Activated CD4-positive, CD25-positive, alpha-beta regulatory T cell treated with anti-CD3 and anti-CD28 coated beads, Interleukin-2, amount 50 U/mL, for 16 hours (primary cell): ENCODE measurements around the gene SCFD2.
"Not testable (repeated sequence)": the region's sequence is repeated elsewhere in the genome, so short reads cannot be mapped to it uniquely, and the experiment has no call there.

Source experiments
- DNase-seq: peaks from one replicate; pipeline ENCODE4 v3.0.0-alpha.2; 2020; ENCODE audit warnings: low read depth, low spot score

The SCFD2 gene

DNA sequence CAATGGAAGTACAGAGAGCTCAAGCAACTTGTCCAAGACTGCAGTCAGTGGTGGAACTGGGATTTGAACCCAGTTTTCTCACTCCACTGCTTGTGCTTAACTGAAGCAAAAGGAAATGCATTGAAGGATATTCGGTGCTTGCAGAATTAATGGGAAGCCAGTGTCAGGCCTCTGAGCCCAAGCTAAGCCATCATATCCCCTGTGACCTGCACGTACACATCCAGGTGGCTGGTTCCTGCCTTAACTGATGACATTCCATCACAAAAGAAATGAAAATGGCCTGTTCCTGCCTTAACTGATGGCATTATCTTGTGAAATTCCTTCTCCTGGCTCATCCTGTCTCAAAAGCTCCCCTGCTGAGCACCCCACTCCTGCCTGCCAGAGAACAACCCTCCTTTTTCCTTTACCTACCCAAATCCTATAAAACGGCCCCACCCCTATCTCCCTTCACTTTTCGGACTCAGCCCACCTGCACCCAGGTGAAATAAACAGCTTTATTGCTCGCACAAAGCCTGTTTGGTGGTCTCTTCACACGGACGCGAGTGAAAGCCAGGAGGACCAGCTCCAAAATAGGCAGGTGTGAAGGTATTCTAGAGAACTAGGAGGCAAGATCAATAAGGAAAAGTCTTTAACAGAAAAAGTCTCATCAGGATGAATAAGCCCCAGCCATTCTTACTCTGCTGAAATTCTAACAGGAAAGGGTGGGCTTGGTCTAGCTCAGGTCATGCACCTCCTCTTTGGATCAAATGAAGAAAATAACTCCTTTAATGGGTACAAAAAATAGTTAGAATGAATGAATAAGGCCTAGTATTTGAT is 531.0 kb downstream of the SCFD2 start:
- not testable (repeated sequence) for DNase-seq

DNA sequence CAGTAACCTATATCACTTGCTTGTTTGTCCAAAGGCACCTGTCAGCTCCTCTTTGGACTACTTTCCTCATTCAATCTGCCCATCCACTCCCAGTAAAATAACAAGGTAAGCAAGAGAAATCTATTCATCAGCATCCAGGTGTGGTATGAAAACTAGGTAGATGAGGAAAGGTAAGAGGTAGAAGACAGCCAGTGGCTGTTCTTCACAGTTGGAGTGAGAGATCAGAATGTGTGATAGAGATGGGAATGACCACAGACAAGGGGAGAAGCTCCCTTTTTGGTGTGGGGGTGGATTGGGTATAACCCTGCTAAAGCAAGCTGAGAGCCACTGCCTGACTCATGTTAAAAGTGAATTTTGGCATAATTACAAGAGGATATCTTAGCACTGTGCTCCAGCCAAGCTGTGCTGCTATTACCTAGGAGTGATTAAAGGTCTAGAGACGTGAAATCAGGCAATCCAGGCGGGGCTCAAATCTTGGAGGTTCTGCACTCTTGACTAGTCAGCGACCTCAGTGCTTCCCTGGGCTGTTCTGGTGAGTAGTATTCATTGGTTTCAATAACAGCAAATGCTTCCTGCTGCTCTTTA is 531.8 kb downstream of the SCFD2 start:
- DNase-seq, result no peak

DNA sequence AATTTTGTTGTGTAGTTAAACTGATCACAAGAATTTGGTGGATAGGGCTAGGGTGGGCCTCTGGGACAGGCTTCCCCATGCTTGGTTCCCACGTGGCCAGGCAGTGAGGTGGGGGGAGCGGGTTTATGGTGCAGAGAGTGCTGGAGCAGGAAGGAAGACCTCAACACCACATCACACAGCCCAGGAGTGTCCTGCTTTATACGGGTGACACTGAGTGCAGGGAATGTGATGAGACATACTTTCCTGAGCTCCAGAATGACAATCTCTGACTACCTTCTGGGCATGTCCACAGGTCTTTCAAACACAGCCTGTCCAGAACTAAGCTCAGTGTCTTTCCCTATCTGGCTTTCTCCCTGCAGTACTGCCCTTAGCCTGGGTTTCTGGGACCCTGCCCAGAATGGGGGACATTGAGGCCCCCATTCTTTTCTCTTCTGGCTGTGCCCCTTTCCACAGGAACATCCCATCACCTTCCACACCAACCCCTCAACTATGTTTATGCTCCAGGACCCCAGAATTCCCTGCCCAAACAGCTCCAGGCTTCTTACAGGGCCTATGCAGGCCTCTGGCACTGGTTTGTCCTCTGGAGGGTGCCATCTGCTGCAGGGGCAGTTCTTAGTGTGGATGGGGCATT is 540.3 kb downstream of the SCFD2 start:
- DNase-seq, result no peak

DNA sequence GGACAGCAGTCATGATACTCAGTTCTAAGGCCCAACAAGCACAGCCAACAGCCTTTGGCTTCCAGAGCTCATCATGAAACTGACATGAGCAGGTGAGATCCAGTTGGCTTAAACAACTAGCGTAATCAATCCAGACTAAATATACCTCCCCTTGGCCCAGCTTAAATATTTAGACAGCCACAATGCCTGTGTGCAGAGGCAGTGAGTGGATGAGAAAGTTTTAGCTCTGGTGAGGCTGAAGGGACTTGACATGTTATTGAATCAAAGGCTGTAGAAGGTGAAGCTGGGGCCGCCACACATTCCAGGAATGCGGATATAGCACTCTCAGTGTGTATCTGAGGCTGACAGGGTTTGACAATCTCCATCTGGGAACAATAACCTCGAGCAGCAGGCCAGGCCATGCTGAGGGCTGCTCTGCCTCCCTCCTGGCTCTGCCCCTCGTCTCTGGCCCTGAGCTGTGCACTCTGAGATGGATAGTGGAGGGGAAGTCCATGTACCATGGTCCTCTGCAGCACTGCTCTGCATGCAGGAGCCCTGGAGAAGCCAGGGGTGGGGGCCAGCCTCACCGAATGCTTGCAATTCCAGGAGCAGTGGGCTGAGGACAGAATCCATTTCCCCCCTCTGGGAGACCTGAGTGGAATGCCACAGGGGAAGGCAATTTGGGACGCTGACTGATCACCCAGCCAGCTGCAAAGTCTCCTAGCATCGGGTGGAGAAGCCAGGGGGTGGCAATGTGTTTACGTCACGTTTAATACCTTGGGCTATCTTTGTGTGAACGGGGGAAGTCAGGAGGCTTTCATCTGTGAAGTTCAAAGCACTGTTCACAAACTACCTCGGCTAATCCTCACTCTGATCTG is 541.0 kb downstream of the SCFD2 start:
- no peak for DNase-seq

DNA sequence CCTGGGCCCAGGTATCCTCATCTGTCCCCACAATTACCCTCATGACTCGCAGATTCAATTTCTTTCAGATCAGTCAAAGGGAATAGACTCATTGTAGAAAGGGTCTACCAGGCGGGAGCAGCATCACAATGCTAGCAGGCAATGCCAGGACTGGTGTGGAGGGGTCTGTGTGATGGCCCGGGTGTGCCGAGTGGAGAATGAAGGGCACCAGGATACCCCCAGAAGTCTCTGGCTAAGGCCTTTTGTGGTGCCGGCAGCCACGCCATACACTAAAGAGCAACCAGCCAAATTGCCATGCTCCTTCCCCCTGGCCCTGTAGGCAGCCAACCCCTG is 541.6 kb downstream of the SCFD2 start:
- no peak for DNase-seq

DNA sequence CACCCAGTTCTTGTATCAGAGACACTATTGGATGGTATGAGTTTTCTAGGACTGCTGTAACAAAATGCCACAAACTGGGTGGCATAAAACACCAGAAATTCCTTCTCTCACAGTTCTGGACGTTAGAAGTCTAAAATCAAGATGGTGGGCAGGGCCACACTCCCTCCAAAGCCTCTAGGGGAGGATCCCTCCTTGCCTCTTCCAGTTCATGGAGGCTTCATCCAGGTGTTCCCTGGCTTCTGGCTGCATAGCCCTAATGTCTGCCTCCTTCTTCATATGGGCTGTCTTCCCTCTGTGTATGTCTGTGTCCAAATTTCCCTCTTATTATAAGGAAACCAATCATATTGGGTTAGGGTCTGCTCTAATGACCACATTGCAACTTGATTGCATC is 542.2 kb downstream of the SCFD2 start:
- DNase-seq, result no peak
